ENCODE results near the gene BIRC7.
A peak's percentile ranks its signal among the peaks of the same experiment; 100 is the strongest.

Gene BIRC7

DNA sequence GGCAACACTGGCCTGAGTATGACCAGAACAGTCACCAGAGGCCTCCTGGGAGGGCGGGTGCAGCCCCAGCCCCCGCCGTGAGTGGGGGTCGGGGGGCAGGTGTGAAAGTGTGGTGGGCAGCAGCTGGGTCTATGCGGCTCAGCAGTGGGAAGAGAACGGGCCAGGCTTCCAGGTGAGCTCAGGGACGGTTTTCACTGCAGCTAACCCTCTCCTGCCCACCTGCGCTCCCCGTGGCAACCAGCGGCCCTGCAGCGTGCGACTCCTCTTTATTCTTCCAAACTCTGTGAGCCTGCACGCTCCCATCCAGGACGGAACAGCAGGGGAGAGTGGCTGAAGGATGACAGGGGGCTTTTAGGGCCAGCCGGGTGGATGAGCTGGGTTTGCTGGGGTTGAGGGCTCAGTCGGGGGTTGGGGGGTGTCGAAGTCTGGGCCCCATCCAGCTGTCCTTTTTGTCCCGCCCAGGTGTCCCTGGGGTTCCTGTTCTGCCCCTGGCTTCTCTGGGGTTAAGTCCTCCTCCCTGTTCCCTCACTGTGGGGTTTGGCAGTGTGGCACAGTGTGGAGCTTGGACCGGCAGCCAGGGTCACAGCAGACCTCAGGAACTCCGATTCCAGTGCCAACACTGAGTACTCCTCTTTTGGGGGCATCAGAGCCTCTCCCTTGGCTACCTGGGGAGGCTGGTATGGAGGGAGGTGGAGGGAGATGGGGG, 859 bp upstream of the BIRC7 start:
- TF ChIP-seq YY1 (IDR thresholded peaks at IDR 0.05; ENCODE audit: insufficient read depth, insufficient read length) (no peak), SUZ12 (IDR thresholded peaks at IDR 0.05; ENCODE audit: extremely low read depth, insufficient read depth, insufficient read length) (no peak), ZNF274 (IDR thresholded peaks at IDR 0.05; ENCODE audit: low read depth, low read length) (no peak)
- no peaks in the 10 kb centered on the region for H3K9me3 ChIP-seq (ENCODE audit: insufficient read depth, low read length)
- no peaks in the 10 kb centered on the region for H3K36me3 ChIP-seq (ENCODE audit: insufficient read depth, insufficient read length, low read length)
- peaks cover 50% of the 10 kb centered on the region for H3K4me1 ChIP-seq (ENCODE audit: insufficient read depth, insufficient read length)
- no peak for DNase-seq (ENCODE audit: low read depth, low spot score)
- peak overlapping the region; percentile 62 for H3K9ac ChIP-seq (ENCODE audit: insufficient read length, low read depth)
- no peak overlapping the region for H3K4me3 ChIP-seq (ENCODE audit: insufficient read length, low read depth)
- no peaks in the 10 kb centered on the region for H3K27me3 ChIP-seq (ENCODE audit: insufficient read depth, insufficient read length)

DNA sequence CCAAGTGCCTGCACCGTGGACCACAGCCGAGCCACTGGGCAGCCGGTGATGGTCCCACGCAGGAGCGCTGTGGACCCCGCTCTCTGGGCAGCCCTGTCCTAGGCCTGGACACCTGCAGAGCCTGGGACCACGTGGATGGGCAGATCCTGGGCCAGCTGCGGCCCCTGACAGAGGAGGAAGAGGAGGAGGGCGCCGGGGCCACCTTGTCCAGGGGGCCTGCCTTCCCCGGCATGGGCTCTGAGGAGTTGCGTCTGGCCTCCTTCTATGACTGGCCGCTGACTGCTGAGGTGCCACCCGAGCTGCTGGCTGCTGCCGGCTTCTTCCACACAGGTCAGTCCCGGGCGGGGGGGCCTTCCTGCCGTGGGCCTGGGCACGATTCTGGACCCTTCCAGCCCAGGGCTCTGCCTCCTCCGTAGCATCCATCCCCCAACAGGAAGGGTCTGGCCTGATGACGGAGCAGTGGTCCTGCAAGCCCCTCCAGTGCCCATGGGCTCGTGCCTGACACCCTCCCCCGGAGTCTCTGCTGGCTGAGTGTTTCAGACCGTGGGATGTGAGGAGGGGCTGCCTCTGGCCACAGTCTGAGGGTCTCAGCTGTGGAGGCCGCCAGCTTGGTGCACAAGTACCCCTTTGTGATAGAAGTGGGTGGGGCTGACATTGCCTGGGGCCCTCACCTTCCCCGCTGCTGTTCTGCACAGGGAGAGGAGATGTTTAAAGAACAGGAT, 572 bp downstream of the BIRC7 start:
- H3K9ac ChIP-seq (ENCODE audit: insufficient read length, low read depth): peak overlapping the region; percentile 56
- no peaks in the 10 kb centered on the region for H3K27me3 ChIP-seq (ENCODE audit: insufficient read depth, insufficient read length)
- TF ChIP-seq ZNF274 (IDR thresholded peaks at IDR 0.05; ENCODE audit: low read depth, low read length) (no peak), SUZ12 (IDR thresholded peaks at IDR 0.05; ENCODE audit: extremely low read depth, insufficient read depth, insufficient read length) (no peak), YY1 (IDR thresholded peaks at IDR 0.05; ENCODE audit: insufficient read depth, insufficient read length) (no peak)
- H3K36me3 ChIP-seq (ENCODE audit: insufficient read depth, insufficient read length, low read length): no peaks in the 10 kb centered on the region
- peaks cover 40% of the 10 kb centered on the region for H3K4me1 ChIP-seq (ENCODE audit: insufficient read depth, insufficient read length)
- H3K4me3 ChIP-seq (ENCODE audit: insufficient read length, low read depth): no peak overlapping the region
- DNase-seq (ENCODE audit: low read depth, low spot score): no peak
- no peaks in the 10 kb centered on the region for H3K9me3 ChIP-seq (ENCODE audit: insufficient read depth, low read length)

DNA sequence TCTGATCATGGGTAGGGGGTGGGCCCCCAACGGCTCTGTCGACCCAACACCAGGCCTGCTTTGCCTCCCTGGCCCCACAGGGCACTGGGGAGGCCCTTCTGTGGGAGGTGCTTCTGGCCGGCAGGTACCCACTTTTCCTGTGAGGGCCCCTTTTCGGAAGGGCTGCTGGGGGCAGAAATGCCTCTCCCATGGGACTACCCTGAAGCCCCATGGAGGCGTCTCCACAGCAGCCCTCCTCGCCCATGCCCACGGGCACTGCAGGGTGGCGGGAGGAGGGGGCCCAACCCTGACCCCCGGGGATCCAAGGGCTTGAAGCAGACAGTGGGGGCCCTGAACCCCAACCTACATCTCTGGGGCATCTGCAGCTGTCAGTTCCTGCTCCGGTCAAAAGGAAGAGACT, 2.3 kb downstream of the BIRC7 start:
- no peaks in the 10 kb centered on the region for H3K27me3 ChIP-seq (ENCODE audit: insufficient read depth, insufficient read length)
- TF ChIP-seq SUZ12 (IDR thresholded peaks at IDR 0.05; ENCODE audit: extremely low read depth, insufficient read depth, insufficient read length) (no peak), ZNF274 (IDR thresholded peaks at IDR 0.05; ENCODE audit: low read depth, low read length) (no peak), YY1 (IDR thresholded peaks at IDR 0.05; ENCODE audit: insufficient read depth, insufficient read length) (no peak)
- no peak overlapping the region for H3K4me3 ChIP-seq (ENCODE audit: insufficient read length, low read depth)
- H3K36me3 ChIP-seq (ENCODE audit: insufficient read depth, insufficient read length, low read length): no peaks in the 10 kb centered on the region
- H3K4me1 ChIP-seq (ENCODE audit: insufficient read depth, insufficient read length): peaks cover 36% of the 10 kb centered on the region
- no peak for DNase-seq (ENCODE audit: low read depth, low spot score)
- no peaks in the 10 kb centered on the region for H3K9me3 ChIP-seq (ENCODE audit: insufficient read depth, low read length)
- no peak overlapping the region for H3K9ac ChIP-seq (ENCODE audit: insufficient read length, low read depth)

DNA sequence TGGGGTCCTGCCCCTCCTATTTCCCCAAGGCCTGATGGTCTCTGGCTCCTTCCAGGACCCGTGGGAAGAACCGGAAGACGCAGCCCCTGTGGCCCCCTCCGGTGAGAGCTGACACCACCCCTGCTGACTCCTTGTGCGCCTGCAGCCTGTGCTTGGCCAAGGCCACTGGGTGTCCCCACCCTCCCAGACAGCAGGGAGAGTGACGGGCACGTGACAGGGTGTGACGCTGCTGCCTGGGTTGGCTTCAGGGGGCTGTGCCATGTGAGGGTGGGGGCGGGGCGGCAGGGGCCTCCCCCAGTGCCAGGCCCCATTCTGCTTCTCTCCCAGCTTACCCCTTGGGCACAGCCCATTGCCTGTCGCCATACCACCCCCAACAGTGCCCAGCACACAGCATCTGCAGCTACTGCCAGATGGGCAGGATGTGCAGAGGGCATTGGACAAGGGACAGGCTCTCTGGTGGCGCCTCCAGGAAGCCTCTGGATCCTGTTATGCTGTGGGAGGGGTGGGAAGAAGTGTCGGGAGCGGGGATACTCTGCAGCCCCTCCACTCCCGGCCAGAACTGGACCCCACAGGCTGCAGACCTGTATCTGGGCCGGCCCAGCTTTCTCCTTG, 2.9 kb downstream of the BIRC7 start:
- H3K4me3 ChIP-seq (ENCODE audit: insufficient read length, low read depth): no peak overlapping the region
- no peak overlapping the region for H3K9ac ChIP-seq (ENCODE audit: insufficient read length, low read depth)
- peaks cover 3% of the 10 kb centered on the region for H3K36me3 ChIP-seq (ENCODE audit: insufficient read depth, insufficient read length, low read length)
- no peak for TF ChIP-seq YY1 (IDR thresholded peaks at IDR 0.05; ENCODE audit: insufficient read depth, insufficient read length)
- TF ChIP-seq ZNF274 (IDR thresholded peaks at IDR 0.05; ENCODE audit: low read depth, low read length): no peak
- no peak for TF ChIP-seq SUZ12 (IDR thresholded peaks at IDR 0.05; ENCODE audit: extremely low read depth, insufficient read depth, insufficient read length)
- no peak for DNase-seq (ENCODE audit: low read depth, low spot score)
- H3K4me1 ChIP-seq (ENCODE audit: insufficient read depth, insufficient read length): peaks cover 34% of the 10 kb centered on the region
- no peaks in the 10 kb centered on the region for H3K27me3 ChIP-seq (ENCODE audit: insufficient read depth, insufficient read length)
- no peaks in the 10 kb centered on the region for H3K9me3 ChIP-seq (ENCODE audit: insufficient read depth, low read length)

- H3K9ac ChIP-seq (ENCODE audit: insufficient read length, low read depth): no peak overlapping the region
These were observed 3.7 kb downstream of the BIRC7 start for GRCh38 chr20:63239431-63239830.

DNA sequence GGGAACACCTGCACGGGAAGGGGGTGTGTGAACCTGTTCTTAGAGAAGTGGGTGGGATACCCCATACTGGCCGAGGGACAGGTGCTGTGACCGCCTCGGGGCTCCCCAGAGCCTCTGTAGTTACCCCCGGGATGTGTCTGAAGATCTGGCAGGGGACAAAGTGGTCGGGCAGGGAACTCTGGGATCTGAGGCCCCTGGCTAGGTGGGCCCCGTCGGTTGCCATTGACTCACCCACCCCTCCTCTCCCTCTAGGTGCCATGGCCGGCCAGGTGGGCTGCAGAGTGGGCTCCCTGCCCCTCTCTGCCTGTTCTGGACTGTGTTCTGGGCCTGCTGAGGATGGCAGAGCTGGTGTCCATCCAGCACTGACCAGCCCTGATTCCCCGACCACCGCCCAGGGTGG, 4.3 kb downstream of the BIRC7 start:
- H3K27me3 ChIP-seq (ENCODE audit: insufficient read depth, insufficient read length): no peaks in the 10 kb centered on the region
- peaks cover 4% of the 10 kb centered on the region for H3K36me3 ChIP-seq (ENCODE audit: insufficient read depth, insufficient read length, low read length)
- no peak for TF ChIP-seq SUZ12 (IDR thresholded peaks at IDR 0.05; ENCODE audit: extremely low read depth, insufficient read depth, insufficient read length)
- no peak for TF ChIP-seq YY1 (IDR thresholded peaks at IDR 0.05; ENCODE audit: insufficient read depth, insufficient read length)
- no peak for TF ChIP-seq ZNF274 (IDR thresholded peaks at IDR 0.05; ENCODE audit: low read depth, low read length)
- peaks cover 29% of the 10 kb centered on the region for H3K4me1 ChIP-seq (ENCODE audit: insufficient read depth, insufficient read length)
- no peaks in the 10 kb centered on the region for H3K9me3 ChIP-seq (ENCODE audit: insufficient read depth, low read length)
- H3K4me3 ChIP-seq (ENCODE audit: insufficient read length, low read depth): no peak overlapping the region
- H3K9ac ChIP-seq (ENCODE audit: insufficient read length, low read depth): no peak overlapping the region
- DNase-seq (ENCODE audit: low read depth, low spot score): no peak

More at GRCh38 chr20:63239431-63239830, 3.7 kb downstream of the BIRC7 start:
- TF ChIP-seq SUZ12 (IDR thresholded peaks at IDR 0.05; ENCODE audit: extremely low read depth, insufficient read depth, insufficient read length) (no peak), YY1 (IDR thresholded peaks at IDR 0.05; ENCODE audit: insufficient read depth, insufficient read length) (no peak), ZNF274 (IDR thresholded peaks at IDR 0.05; ENCODE audit: low read depth, low read length) (no peak)
- Histone ChIP-seq H3K9me3 (ENCODE audit: insufficient read depth, low read length) (no peaks in the 10 kb centered on the region), H3K4me1 (ENCODE audit: insufficient read depth, insufficient read length) (peaks cover 29% of the 10 kb centered on the region), H3K4me3 (ENCODE audit: insufficient read length, low read depth) (no peak overlapping the region), H3K36me3 (ENCODE audit: insufficient read depth, insufficient read length, low read length) (peaks cover 4% of the 10 kb centered on the region), H3K27me3 (ENCODE audit: insufficient read depth, insufficient read length) (no peaks in the 10 kb centered on the region)
- no peak for DNase-seq (ENCODE audit: low read depth, low spot score)

DNA sequence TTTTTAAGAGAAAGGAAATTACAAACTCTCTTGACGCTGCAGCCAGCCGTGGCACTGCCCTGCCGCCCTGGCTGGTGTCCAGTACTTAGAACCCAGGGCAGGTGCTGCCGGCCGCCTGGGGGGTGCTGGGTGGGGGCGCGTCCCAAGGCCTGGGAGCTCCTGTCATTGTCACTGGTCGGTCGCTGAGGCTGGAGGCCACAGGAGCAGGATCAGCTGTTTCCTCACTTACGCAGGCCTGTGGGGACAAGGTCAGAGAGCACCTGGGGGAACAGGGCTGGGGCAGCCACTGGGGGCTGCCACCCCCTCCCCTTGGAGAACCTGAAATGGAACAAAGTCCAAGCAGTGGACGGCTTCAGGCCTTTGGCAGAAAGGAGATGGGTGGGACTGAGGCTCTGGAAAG, 5.6 kb downstream of the BIRC7 start:
- TF ChIP-seq YY1 (IDR thresholded peaks at IDR 0.05; ENCODE audit: insufficient read depth, insufficient read length) (no peak), ZNF274 (IDR thresholded peaks at IDR 0.05; ENCODE audit: low read depth, low read length) (no peak), SUZ12 (IDR thresholded peaks at IDR 0.05; ENCODE audit: extremely low read depth, insufficient read depth, insufficient read length) (no peak)
- Histone ChIP-seq H3K9ac (ENCODE audit: insufficient read length, low read depth) (peak overlapping the region; percentile 21), H3K4me3 (ENCODE audit: insufficient read length, low read depth) (no peak overlapping the region), H3K27me3 (ENCODE audit: insufficient read depth, insufficient read length) (no peaks in the 10 kb centered on the region), H3K4me1 (ENCODE audit: insufficient read depth, insufficient read length) (peaks cover 18% of the 10 kb centered on the region), H3K9me3 (ENCODE audit: insufficient read depth, low read length) (no peaks in the 10 kb centered on the region), H3K36me3 (ENCODE audit: insufficient read depth, insufficient read length, low read length) (peaks cover 4% of the 10 kb centered on the region)
- no peak for DNase-seq (ENCODE audit: low read depth, low spot score)

All from NT2/D1 (cell line).